K562 (cell line): ENCODE data around the gene PTGES3. TPM values are rescaled to one million over a fixed set of nuclear protein-coding genes. Genes with fewer than 3 reads are reported as not detected.
A peak's percentile ranks its signal among the peaks of the same experiment; 100 is the strongest.

ENCODE experiments used
- DACH1 ChIP-seq: fragments of 450-650 bp; IDR thresholded peaks from 2 replicates; pipeline ENCODE4 v1.6.1; 2018; ENCODE audit not compliant: partially characterized antibody
- GATAD2A ChIP-seq: fragments of 450-650 bp; IDR thresholded peaks from 2 replicates; pipeline ENCODE4 v1.6.1; 2017
- HDAC1 ChIP-seq, 2 experiments: fragments of 450-650 bp; IDR thresholded peaks; 2 replicates each; pipeline ENCODE4 v1.6.1; 2016 to 2017; ENCODE audit warnings: inconsistent platforms in 1 of 2, mild to moderate bottlenecking in 1 of 2, moderate library complexity in 1 of 2
- KHSRP ChIP-seq: fragments of 450-650 bp; IDR thresholded peaks from 2 replicates; pipeline ENCODE4 v1.6.1; 2017
- TAF1 ChIP-seq: IDR thresholded peaks from 2 replicates; pipeline ENCODE4 v1.6.1; 2011; ENCODE audit warnings: mild to moderate bottlenecking, low read length, moderate library complexity; ENCODE audit not compliant: insufficient read depth, control insufficient read depth, severe bottlenecking; ENCODE audit errors: extremely low read depth
- U2AF1 ChIP-seq: fragments of 200-400 bp; formaldehyde crosslinking; optimal IDR thresholded peaks from 2 replicates; pipeline ENCODE3; 2017; ENCODE audit warnings: mild to moderate bottlenecking, low read depth, low read length, moderate library complexity
- ZBTB49 ChIP-seq: sonication (generic); formaldehyde crosslinking; IDR thresholded peaks from 2 replicates; pipeline ENCODE4 v1.8.0; 2022; ENCODE audit warnings: missing genetic modification reagents, mild to moderate bottlenecking, borderline replicate concordance
- ZC3H8 ChIP-seq: fragments of 450-650 bp; IDR thresholded peaks from 2 replicates; pipeline ENCODE4 v1.6.1; 2017
- ZNF175 ChIP-seq: fragments of 200-800 bp; sonication (Bioruptor generic); IDR thresholded peaks from 2 replicates; pipeline ENCODE4 v1.6.1; 2016; ENCODE audit warnings: low read depth, mild to moderate bottlenecking, missing genetic modification characterization, missing compliant biosample characterization
- ZNF395 ChIP-seq: fragments of 200-800 bp; sonication (Bioruptor generic); IDR thresholded peaks from 2 replicates; pipeline ENCODE4 v1.6.1; 2017; ENCODE audit warnings: missing genetic modification characterization, missing compliant biosample characterization
- polyA plus RNA-seq, 8 experiments: library from polyadenylated mRNA; depleted of rRNA in 4 of 8; stranded (reverse) in 5 of 8; unstranded in 3 of 8; fragments of >200 nt; fragmentation: Nextera tagmentation in 2 of 8; fragmentation: Illumina TruSeq in 1 of 8; extraction: Ambion mirVana in 2 of 8; extraction: Trizol in 1 of 8; gene quantifications; 2 replicates each; pipeline versions ENCODE4 v1.2.1 to v1.2.3, GENCODE V29; 2011 to 2014; ENCODE audit warnings: inconsistent platforms in 1 of 8, missing spikeins in 1 of 8
- total RNA-seq, 7 experiments: library from RNA; depleted of rRNA in 6 of 7; stranded (reverse); fragments of >200 nt in 6 of 7; fragmentation: Illumina TruSeq in 2 of 7; extraction: Trizol in 2 of 7; gene quantifications; 2 replicates each; pipeline versions ENCODE4 v1.2.1 to v1.2.3, GENCODE V29; 2011 to 2021; ENCODE audit warnings: low replicate concordance in 1 of 7
- TF ChIP-seq, protein P1 (sequence below): fragments of 450-650 bp; formaldehyde crosslinking; IDR thresholded peaks from 2 replicates; pipeline ENCODE4 v1.4.0; 2020; ENCODE audit warnings: mild to moderate bottlenecking
- TF ChIP-seq, protein P2 (sequence below), 3 experiments: fragments of 200-800 bp in 1 of 3; sonication (Bioruptor generic) in 1 of 3; sonication (generic) in 1 of 3; formaldehyde crosslinking in 1 of 3; IDR thresholded peaks; 2 replicates each; pipeline versions ENCODE4 v1.6.1 to v1.8.0; 2016 to 2022; ENCODE audit warnings: mild to moderate bottlenecking in 2 of 3, missing compliant biosample characterization in 2 of 3, missing genetic modification characterization in 2 of 3, missing genetic modification reagents in 1 of 3
- TF ChIP-seq, protein P3 (sequence below), 2 experiments: fragments of 450-650 bp; IDR thresholded peaks; 2 replicates each; pipeline ENCODE4 v1.6.1; 2018; ENCODE audit warnings: mild to moderate bottlenecking in 2 of 2, low read depth in 1 of 2; ENCODE audit not compliant: partially characterized antibody in 2 of 2

The PTGES3 gene
- total and polyA plus RNA-seq, 9 of the 15 experiments (the other 6 are each of a cell fraction or from before 2014, with no cell fraction given) = 163 to 501 (median 213) TPM

GRCh38 chr12:56634837-56635791, 53.0 kb downstream of the PTGES3 start (continued):
- TF ChIP-seq ZNF395 (no peak), ZC3H8 (no peak), ZNF175 (CRISPR knock-in tag) (no peak), TAF1 (peak; percentile 10), KHSRP (no peak), DACH1 (no peak), U2AF1 (no peak), ZBTB49 (no peak), HDAC1 (IDR thresholded peaks at IDR 0.05) (peak in 1 of 2 experiments; percentile 27; a peak in 2 of 4 replicates), GATAD2A (peak; percentile 38; the same call in 1 of the 2 replicates)
- TF ChIP-seq, protein P1, sequence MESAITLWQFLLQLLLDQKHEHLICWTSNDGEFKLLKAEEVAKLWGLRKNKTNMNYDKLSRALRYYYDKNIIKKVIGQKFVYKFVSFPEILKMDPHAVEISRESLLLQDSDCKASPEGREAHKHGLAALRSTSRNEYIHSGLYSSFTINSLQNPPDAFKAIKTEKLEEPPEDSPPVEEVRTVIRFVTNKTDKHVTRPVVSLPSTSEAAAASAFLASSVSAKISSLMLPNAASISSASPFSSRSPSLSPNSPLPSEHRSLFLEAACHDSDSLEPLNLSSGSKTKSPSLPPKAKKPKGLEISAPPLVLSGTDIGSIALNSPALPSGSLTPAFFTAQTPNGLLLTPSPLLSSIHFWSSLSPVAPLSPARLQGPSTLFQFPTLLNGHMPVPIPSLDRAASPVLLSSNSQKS = no peak
- TF ChIP-seq, protein P2, sequence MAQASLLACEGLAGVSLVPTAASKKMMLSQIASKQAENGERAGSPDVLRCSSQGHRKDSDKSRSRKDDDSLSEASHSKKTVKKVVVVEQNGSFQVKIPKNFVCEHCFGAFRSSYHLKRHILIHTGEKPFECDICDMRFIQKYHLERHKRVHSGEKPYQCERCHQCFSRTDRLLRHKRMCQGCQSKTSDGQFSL (CRISPR knock-in tag; IDR thresholded peaks at IDR 0.05) = 0 out of 2 replicates have a peak, but pooled peaks have one; percentile 26
- TF ChIP-seq, protein P2 (tag; IDR thresholded peaks at IDR 0.05) = peak in 1 of 2 experiments; percentile 57; a peak in 1 of 4 replicates
- TF ChIP-seq, protein P3, sequence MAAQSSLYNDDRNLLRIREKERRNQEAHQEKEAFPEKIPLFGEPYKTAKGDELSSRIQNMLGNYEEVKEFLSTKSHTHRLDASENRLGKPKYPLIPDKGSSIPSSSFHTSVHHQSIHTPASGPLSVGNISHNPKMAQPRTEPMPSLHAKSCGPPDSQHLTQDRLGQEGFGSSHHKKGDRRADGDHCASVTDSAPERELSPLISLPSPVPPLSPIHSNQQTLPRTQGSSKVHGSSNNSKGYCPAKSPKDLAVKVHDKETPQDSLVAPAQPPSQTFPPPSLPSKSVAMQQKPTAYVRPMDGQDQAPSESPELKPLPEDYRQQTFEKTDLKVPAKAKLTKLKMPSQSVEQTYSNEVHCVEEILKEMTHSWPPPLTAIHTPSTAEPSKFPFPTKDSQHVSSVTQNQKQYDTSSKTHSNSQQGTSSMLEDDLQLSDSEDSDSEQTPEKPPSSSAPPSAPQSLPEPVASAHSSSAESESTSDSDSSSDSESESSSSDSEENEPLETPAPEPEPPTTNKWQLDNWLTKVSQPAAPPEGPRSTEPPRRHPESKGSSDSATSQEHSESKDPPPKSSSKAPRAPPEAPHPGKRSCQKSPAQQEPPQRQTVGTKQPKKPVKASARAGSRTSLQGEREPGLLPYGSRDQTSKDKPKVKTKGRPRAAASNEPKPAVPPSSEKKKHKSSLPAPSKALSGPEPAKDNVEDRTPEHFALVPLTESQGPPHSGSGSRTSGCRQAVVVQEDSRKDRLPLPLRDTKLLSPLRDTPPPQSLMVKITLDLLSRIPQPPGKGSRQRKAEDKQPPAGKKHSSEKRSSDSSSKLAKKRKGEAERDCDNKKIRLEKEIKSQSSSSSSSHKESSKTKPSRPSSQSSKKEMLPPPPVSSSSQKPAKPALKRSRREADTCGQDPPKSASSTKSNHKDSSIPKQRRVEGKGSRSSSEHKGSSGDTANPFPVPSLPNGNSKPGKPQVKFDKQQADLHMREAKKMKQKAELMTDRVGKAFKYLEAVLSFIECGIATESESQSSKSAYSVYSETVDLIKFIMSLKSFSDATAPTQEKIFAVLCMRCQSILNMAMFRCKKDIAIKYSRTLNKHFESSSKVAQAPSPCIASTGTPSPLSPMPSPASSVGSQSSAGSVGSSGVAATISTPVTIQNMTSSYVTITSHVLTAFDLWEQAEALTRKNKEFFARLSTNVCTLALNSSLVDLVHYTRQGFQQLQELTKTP (IDR thresholded peaks at IDR 0.05; ENCODE audit: low read depth in 1 of 2, partially characterized antibody in 2 of 2) = no peak
